ENCODE results near the gene CX3CR1. TPM values are rescaled to one million over a fixed set of nuclear protein-coding genes. Genes with fewer than 3 reads are reported as not detected.
"Not testable (repeated sequence)": the region's sequence is repeated elsewhere in the genome, so short reads cannot be mapped to it uniquely, and the experiment has no call there.

CX3CR1 gene
- total and polyA plus RNA-seq, 10 of the 15 experiments (the other 5 are each of a cell fraction or from before 2014, with no cell fraction given), result 0.05 to 0.53 (median 0.15) TPM

DNA sequence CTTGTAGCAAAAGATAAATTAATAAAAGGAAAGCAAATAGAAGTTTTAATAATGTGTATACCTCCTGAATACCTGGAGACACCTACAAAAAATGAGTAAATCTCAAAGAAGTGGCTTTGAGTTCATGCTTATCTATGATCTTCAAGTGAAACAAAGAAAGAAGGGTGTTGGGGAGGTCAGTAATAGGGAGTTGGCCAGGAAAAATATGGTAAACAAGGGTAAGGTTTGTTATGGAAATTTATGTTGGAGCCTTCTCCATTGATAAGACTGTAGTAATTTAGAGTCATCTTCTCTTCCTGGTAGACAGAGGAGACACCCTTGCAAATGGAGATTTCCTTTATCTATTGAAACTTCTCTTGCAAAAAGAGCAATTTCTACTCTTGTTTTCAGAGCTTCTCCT is 43.1 kb upstream of the CX3CR1 start (continued):
- TF ChIP-seq, protein P1, sequence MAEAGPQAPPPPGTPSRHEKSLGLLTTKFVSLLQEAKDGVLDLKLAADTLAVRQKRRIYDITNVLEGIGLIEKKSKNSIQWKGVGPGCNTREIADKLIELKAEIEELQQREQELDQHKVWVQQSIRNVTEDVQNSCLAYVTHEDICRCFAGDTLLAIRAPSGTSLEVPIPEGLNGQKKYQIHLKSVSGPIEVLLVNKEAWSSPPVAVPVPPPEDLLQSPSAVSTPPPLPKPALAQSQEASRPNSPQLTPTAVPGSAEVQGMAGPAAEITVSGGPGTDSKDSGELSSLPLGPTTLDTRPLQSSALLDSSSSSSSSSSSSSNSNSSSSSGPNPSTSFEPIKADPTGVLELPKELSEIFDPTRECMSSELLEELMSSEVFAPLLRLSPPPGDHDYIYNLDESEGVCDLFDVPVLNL (IDR thresholded peaks at IDR 0.05; ENCODE audit: low read depth, low read length), result no peak
- TF ChIP-seq, protein P2, sequence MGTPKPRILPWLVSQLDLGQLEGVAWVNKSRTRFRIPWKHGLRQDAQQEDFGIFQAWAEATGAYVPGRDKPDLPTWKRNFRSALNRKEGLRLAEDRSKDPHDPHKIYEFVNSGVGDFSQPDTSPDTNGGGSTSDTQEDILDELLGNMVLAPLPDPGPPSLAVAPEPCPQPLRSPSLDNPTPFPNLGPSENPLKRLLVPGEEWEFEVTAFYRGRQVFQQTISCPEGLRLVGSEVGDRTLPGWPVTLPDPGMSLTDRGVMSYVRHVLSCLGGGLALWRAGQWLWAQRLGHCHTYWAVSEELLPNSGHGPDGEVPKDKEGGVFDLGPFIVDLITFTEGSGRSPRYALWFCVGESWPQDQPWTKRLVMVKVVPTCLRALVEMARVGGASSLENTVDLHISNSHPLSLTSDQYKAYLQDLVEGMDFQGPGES (IDR thresholded peaks at IDR 0.05), result no peak
- TF ChIP-seq NFXL1 (IDR thresholded peaks at IDR 0.05; ENCODE audit: borderline replicate concordance) (no peak), YBX1 (IDR thresholded peaks at IDR 0.05) (no peak)
- TF ChIP-seq, protein P3, sequence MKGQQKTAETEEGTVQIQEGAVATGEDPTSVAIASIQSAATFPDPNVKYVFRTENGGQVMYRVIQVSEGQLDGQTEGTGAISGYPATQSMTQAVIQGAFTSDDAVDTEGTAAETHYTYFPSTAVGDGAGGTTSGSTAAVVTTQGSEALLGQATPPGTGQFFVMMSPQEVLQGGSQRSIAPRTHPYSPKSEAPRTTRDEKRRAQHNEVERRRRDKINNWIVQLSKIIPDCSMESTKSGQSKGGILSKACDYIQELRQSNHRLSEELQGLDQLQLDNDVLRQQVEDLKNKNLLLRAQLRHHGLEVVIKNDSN (IDR thresholded peaks at IDR 0.05; ENCODE audit: borderline replicate concordance, extremely low read length, insufficient read depth, low read depth, low read length), result no peak
- TF ChIP-seq, protein P4, sequence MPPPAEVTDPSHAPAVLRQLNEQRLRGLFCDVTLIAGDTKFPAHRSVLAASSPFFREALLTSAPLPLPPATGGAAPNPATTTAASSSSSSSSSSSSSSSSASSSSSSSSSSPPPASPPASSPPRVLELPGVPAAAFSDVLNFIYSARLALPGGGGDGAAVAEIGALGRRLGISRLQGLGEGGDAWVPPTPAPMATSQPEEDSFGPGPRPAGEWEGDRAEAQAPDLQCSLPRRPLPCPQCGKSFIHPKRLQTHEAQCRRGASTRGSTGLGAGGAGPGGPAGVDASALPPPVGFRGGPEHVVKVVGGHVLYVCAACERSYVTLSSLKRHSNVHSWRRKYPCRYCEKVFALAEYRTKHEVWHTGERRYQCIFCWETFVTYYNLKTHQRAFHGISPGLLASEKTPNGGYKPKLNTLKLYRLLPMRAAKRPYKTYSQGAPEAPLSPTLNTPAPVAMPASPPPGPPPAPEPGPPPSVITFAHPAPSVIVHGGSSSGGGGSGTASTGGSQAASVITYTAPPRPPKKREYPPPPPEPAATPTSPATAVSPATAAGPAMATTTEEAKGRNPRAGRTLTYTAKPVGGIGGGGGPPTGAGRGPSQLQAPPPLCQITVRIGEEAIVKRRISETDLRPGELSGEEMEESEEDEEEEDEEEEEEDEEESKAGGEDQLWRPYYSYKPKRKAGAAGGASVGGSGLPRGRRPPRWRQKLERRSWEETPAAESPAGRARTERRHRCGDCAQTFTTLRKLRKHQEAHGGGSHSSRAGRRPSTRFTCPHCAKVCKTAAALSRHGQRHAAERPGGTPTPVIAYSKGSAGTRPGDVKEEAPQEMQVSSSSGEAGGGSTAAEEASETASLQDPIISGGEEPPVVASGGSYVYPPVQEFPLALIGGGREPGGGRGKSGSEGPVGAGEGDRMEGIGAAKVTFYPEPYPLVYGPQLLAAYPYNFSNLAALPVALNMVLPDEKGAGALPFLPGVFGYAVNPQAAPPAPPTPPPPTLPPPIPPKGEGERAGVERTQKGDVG (CRISPR knock-in tag; IDR thresholded peaks at IDR 0.05), result no peak

DNA sequence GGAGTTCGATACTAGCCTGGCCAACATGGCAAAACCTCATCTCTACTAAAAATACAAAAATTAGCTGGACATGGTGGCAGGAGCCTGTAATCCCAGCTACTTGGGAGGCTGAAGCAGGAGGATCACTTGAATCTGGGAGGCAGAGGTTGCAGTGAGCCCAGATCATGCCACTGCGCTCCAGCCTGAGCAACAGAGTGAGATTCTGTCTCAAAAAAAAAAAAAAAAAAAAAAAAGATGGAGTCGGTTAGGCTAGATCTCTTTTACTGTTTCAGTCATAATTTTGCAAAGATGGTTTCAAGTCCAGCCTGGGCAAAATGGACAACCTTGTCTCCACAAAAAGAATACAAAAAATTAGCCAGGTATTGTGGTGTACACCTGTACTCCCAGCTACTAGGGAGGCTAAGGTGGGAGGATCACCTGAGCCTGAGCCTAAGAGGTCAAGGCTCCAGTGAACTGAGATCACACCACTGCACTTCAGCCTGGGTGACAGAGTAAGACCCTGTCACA is 42.4 kb upstream of the CX3CR1 start:
- POLR2A ChIA-PET, result interaction anchor here (1.0 kb wide), 1 partner anchor 13 kb away, joined by 3 read pairs; no protein-coding TSS in a partner anchor
- not testable (repeated sequence) for ATAC-seq

DNA sequence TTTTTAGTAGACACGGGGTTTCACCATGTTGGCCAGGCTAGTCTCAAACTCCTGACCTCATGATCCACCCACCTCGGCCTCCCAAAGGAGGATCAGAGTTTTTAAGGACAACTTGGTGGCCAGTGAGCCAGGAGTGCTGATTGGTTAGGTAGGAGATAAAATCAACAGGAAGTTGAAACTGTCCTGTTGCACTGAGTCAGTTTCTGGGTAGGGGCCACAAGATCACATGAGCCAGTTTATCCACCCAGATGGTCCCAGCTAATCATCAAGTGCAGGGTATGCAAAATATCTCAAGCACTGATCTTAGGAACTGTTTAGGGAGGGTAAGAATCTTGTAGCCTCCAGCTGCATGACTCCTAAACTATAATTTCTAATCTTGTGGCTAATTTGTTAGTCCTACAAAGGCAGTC is 41.7 kb upstream of the CX3CR1 start:
- H3K79me2 ChIP-seq (ENCODE audit: control insufficient read depth, insufficient read depth, low read length); H4K20me1 ChIP-seq (ENCODE audit: control insufficient read depth, insufficient read depth); H3K36me3 ChIP-seq (ENCODE audit: control insufficient read depth in 2 of 2, insufficient read depth in 2 of 2, low read length in 1 of 2); H3K9me3 ChIP-seq (replicated peaks; ENCODE audit: control insufficient read depth, insufficient read depth, low read length); H3K27ac ChIP-seq (ENCODE audit: control insufficient read depth, insufficient read depth); in situ Hi-C loops (cut with MboI); BruUV-seq (replicated peaks); H3K4me3 ChIP-seq; H2AFZ ChIP-seq (ENCODE audit: control insufficient read depth, low read depth, low read length); FAIRE-seq; DNase-seq (ENCODE audit: low read depth, low spot score); H3K9ac ChIP-seq (ENCODE audit: control insufficient read depth, insufficient read depth, low read length); H3K4me1 ChIP-seq (ENCODE audit: control insufficient read depth, insufficient read depth, low read length); intact Hi-C loops (cut with micrococcal nuclease; ENCODE audit: unreplicated experiment); H3K27me3 ChIP-seq (replicated peaks in 1 of 2; ENCODE audit: control insufficient read depth in 2 of 2, insufficient read depth in 2 of 2, low read length in 1 of 2); H3K4me2 ChIP-seq (ENCODE audit: control insufficient read depth, insufficient read depth): not testable (repeated sequence)
- ATAC-seq, result peak; percentile 21; the same call in 1 of the 3 replicates
- WGBS (ENCODE audit: insufficient coverage, insufficient replicate concordance, low lambda C conversion rate, missing lambda C conversion rate), result 65% methylated on average over 2 of the region's 2 CpGs
- ChIA-PET RAD21 (ENCODE audit: unreplicated experiment) (interaction anchor here (0.7 to 1.4 kb wide), 3 partner anchors 26 to 86 kb away, joined by 3 read pairs; no protein-coding TSS in a partner anchor), CTCF (interaction anchor here (0.7 to 1.7 kb wide), 3 partner anchors 26 to 33 kb away, joined by 3 to 7 read pairs (median 6); no protein-coding TSS in a partner anchor), POLR2A (interaction anchor here (0.7 kb wide), 1 partner anchor 105 kb away, joined by 4 read pairs; no protein-coding TSS in a partner anchor), SMC1A (ENCODE audit: uncharacterized antibody, unreplicated experiment) (interaction anchor here (0.7 to 1.9 kb wide), 6 partner anchors 22 to 56 kb away, joined by 3 to 5 read pairs (median 4); no protein-coding TSS in a partner anchor)

More for the DNA sequence above, 42.4 kb upstream of the CX3CR1 start:
- CTCF ChIA-PET, result interaction anchor here (0.6 to 6.2 kb wide), 5 partner anchors 27 to 1273 kb away, joined by 3 to 43 read pairs (median 6); no protein-coding TSS in a partner anchor
- H3K9me3 ChIP-seq (replicated peaks; ENCODE audit: control insufficient read depth, insufficient read depth, low read length); H2AFZ ChIP-seq (ENCODE audit: control insufficient read depth, low read depth, low read length); DNase-seq (ENCODE audit: low read depth, low spot score); H3K4me2 ChIP-seq (ENCODE audit: control insufficient read depth, insufficient read depth); H4K20me1 ChIP-seq (ENCODE audit: control insufficient read depth, insufficient read depth); in situ Hi-C loops (cut with MboI); FAIRE-seq; H3K9ac ChIP-seq (ENCODE audit: control insufficient read depth, insufficient read depth, low read length); intact Hi-C loops (cut with micrococcal nuclease; ENCODE audit: unreplicated experiment); H3K27ac ChIP-seq (ENCODE audit: control insufficient read depth, insufficient read depth); BruUV-seq (replicated peaks); H3K27me3 ChIP-seq (replicated peaks in 1 of 2; ENCODE audit: control insufficient read depth in 2 of 2, insufficient read depth in 2 of 2, low read length in 1 of 2); H3K4me1 ChIP-seq (ENCODE audit: control insufficient read depth, insufficient read depth, low read length); H3K4me3 ChIP-seq; H3K79me2 ChIP-seq (ENCODE audit: control insufficient read depth, insufficient read depth, low read length); H3K36me3 ChIP-seq (ENCODE audit: control insufficient read depth in 2 of 2, insufficient read depth in 2 of 2, low read length in 1 of 2): not testable (repeated sequence)
- WGBS (ENCODE audit: insufficient coverage, insufficient replicate concordance, low lambda C conversion rate, missing lambda C conversion rate), result 29% methylated on average over 3 of the region's 3 CpGs
- RAD21 ChIA-PET (ENCODE audit: unreplicated experiment), result interaction anchor here (0.8 to 1.4 kb wide), 2 partner anchors 27 to 86 kb away, joined by 3 read pairs; no protein-coding TSS in a partner anchor
- SMC1A ChIA-PET (ENCODE audit: uncharacterized antibody, unreplicated experiment), result interaction anchor here (1.1 to 1.9 kb wide), 4 partner anchors 24 to 56 kb away, joined by 3 to 5 read pairs (median 4); no protein-coding TSS in a partner anchor
